IPS DF 4.7 (cell line): Measurements from ENCODE around the gene SRPK2.
"Not testable (repeated sequence)": the region's sequence is repeated elsewhere in the genome, so short reads cannot be mapped to it uniquely, and the experiment has no call there.

ENCODE experiments used
- DNase-seq: peaks from one replicate; pipeline ENCODE4 v3.0.0-alpha.2; 2013; ENCODE audit warnings: low spot score; ENCODE audit errors: extremely low read depth

Gene SRPK2

DNA sequence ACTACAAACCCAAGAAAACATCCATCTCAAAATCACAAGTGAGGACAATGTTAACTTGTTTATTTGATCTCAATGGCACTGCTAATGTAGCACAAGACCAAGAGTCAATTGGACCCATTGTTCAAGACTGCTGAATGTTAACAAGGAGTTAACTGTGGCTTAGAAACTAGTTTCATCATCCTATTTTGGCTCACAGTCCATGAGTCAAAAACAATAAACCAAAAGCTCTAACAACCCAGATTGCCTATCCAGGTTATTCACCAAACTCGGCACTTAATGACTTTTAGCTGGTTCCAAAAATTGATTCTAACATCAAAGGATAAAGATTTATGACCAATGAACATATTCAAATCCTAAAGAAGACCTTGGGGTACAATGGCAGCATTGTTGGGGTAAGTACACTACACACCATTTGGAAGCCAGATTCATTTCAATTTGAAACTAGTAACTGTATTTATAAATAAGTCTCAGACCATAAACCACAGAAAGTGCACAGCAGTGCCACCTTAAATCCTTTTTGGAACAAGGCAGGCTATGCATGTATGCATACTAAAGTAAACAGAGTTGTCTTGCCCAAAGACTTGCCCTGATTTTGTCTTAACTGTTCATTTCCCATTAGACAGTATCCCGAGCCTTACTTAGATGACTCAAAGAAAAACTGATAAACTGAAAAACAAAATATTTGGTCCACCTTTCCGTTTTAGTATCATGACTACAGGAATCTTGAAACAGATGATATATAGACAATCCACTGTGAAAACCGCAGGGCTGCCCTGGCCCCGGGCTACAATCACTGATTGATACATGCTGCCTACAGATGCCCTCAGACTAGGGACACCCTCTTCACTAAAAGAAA, 84.5 kb downstream of the SRPK2 start:
- no peak for DNase-seq

DNA sequence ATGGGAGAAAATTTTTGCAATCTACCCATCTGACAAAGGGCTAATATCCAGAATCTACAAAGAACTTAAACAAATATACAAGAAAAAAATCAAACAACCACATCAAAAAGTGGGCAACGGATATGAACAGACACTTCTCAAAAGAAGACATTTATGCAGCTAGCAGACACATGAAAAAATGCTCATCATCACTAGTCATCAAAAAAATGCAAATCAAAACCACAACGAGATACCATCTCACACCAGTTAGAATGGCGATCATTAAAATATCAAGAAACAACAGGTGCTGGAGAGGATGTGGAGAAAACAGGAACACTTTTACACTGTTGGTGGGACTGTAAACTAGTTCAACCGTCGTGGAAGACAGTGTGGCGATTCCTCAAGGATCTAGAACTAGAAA, 88.1 kb downstream of the SRPK2 start:
- DNase-seq = not testable (repeated sequence)

DNA sequence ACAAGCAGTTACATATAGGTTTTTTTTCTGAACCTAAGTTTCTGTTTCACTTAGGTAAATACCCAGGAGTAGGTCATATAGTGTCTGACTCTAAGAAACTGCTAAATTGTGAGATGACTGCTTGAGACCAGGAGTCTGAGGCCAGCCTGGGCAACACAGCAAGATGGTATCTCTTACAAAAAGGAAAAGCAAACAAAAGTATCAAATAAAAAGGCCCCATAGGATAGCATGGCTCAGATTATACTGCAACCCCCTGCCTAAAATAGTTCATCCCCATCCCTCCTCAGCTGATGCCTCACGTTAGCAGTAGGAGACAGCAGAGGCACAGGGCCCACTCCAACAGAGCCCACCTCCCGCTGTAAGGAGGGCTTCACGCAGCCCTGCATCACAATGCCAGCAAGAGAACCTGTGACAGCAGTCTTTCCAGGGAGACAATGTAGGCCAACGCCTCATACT, 90.3 kb downstream of the SRPK2 start:
- DNase-seq = no peak

DNA sequence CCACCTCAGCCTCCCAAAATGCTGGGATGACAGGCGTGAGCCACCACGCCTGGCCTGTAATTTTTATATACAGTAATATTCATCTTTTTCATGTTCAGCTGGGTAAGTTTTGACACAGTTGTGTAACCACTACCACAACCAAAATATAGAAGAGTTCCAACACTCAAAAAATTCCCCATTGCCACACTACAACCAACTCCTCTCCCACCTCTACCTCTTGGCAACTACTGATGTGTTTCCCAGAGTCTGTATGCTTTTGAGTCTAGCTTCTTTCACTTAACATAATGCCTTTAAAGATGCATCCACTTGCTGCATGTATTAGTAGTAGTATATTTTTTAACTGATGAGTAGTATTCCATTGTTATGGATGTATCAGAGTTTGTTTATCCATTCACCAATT, 90.7 kb downstream of the SRPK2 start:
- DNase-seq = no peak

DNA sequence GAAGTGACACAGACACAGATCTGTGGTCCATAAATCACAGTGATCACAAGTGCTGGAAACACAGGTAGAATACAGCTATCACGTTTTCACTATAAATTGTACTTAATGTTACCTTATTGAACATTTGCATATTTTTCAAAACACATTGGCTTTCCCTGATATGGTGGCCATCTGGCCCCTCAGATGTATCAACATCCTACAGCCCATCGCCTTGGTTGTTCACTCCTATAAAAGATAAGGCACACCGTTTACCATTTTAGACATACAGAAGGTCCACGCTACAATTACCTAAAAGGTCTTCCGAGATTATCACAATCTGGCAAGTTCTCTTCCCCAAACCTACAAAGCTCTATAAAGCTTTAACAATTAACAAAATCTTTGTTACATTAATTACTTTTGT, 91.4 kb downstream of the SRPK2 start:
- no peak for DNase-seq

- no peak for DNase-seq
Measured at GRCh38 chr7:105296491-105296890, 92.2 kb downstream of the SRPK2 start.

GRCh38 chr7:105295596-105296352, 92.9 kb downstream of the SRPK2 start:
- DNase-seq = no peak

GRCh38 chr7:105294482-105294881, 94.2 kb downstream of the SRPK2 start:
- not testable (repeated sequence) for DNase-seq

DNA sequence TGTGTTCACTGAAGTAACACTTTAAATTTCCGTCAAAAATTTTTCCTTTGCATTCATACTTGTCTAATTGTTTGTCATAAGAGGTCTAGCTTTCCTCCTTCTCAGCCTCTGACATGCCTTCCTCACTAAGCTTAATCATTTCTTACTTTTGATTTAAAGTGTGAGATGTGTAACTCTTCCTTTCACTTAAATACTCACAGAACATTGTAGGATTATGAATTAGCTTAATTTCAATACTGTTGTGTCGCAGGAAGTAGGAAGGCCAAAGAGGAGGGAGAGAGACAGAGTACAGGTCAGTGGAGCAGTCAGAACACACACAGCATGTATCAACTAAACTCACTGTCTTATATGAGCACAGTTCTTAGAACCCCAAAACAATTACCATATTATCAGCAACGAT, 99.0 kb downstream of the SRPK2 start:
- no peak for DNase-seq

- no peak for DNase-seq
Measured at GRCh38 chr7:105286441-105286840, 102.3 kb downstream of the SRPK2 start.

DNA sequence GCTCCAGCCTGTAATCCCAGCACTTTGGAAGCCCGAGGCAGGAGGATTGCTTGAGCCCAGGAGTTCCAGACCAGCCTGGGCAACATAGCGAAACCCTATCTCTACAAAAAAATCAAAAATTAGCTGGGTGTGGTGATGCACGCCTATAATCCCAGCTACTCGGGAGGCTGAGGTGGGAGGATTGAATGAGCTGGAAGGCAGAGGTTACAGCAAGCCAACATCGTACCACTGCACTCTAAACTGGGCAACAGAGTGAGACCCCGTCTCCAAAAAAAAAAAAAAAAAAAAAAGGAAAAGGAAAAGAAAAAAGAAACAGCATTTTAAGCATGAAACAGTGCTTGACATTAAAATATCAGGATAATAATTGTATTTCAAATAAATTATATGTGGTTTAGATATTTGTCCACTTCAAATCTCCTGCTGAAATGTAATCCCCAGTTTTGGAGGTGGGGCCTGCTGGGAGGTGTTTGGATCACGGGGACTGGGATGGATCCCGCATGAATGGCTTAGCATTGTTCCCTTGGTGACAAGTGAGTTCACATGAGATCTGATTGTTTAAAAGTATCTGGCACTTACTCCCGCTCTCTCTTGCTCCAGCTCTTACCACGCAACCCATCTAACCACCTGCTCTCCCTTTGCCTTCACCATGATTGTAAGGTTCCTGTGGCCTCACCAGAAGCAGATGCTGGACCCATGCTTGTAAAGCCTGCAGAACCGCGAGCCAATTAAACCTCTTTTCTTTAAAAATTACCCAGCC, 103.4 kb downstream of the SRPK2 start:
- no peak for DNase-seq

GRCh38 chr7:105284014-105284413, 104.7 kb downstream of the SRPK2 start:
- DNase-seq = no peak

DNA sequence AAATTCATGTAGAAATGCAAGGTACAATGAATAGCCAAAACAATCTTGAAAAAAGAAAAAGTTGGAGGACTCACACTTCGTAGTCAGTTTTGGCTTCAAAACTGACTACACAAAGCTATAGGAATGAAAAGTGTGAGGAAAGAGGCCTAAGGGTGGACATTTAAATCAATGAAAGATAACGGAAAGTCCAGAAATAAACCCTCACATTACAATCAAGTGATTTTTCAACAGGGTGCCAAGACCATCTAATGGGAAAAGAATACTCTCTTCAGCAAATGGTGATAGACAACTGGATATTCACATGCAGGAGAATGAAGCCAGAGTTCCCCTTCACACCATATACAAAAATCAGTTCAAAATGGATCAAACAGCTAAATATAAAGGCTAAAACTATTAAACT, 106.8 kb downstream of the SRPK2 start:
- no peak for DNase-seq

DNA sequence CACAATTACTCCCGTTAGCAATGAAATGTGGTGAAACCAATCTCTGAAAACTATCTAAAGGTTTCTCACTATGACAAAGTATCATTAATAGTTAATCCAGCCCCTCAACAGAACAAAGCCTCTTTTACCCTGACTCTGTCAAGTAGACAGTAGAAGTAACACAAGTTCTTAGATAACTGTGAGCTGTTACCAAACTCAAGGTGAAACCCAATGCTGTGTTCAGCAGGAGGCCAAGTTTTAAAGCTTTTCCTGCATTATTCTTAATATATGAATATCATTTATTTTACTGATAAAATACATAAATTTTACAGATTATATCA, 109.1 kb downstream of the SRPK2 start:
- no peak for DNase-seq

DNA sequence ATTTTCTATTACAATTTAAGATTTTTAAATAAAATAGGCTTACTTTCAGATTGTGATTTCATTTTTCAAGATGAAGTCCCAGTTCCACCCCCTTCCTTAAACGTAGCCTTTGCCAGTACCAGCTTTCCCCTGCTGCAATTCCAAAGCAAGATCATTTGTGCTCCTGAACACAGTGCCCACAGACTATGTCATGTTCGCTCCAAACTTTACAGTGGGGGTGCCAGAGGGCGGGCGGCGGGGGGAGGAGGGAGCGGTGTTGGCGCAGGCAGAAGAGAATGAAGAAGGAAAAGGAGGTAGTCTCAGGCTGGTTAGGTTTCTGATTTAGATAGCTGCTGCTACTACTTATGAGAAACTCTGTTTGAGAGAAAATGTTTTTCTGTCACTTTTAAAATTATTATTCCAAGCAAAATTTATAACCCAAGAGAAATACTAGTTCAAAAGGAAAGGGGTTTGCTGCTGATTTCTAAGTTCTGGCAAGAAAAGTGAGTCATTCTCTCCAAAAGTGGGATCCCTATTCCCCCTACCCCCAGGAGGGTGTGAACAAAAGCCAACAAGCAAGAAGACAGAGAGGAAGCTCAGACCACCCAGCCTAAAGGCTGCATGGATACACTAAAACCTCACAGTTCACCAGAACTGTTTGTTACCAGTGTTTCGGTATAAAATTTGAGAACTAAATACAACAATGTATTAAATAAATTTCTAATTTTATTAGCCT, 109.6 kb downstream of the SRPK2 start:
- no peak for DNase-seq

GRCh38 chr7:105278565-105278964, 110.2 kb downstream of the SRPK2 start:
- no peak for DNase-seq

DNA sequence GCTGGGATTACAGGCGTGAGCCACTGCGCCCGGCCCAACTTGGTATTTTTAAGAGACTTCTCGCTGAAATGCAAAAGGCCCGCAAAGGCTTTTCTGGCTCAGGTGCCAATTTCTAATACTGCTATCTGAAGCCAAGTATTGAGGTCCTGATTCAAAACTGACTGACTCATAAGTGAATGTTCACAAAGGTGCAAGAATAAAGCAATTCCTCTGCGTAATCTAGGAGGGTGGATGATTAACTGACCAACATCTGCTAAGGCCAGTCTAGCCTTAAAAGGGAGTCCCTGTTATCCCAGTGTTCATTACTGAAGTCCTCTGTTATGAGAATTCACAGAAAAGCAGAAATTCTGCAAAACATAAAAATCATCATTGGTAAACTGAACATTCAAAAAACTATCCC, 111.4 kb downstream of the SRPK2 start:
- DNase-seq = no peak

DNA sequence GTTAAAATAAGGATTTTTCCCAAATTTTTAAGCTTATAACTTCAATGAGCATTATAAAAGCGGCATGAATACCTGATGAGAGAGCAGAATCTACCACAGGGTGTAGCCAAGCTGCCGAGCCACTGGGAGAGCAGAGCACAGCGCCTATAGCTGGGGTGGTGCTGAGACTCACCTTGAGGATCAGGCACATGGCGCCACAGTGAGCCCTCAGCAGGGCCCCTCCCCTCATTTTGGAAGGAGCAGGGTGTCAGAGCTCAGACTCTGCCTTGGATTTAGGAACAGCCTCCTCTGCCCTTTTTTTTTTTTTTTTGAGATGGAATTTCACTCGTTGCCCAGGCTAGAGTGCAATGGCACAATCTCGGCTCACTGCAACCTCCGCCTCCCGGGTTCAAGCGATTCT, 118.6 kb downstream of the SRPK2 start:
- DNase-seq = no peak

DNA sequence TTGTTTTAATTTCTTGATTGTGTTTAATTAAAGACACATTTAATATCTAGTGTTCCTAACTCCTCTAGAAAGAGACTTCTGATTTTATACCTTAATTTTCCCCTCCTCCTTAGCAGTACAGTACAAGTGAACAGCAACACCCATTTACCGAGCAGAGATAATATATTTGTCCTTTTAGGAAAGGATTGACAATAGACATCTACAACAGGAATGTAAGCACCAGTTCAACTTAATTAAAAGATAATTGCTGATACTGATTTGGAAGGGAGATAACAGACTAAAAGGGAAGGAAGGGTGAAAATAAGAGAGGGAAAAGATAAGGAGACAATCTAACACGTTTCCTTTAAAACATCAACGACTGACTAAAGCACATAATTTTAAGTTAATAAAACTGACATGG, 119.3 kb downstream of the SRPK2 start:
- DNase-seq = no peak

DNA sequence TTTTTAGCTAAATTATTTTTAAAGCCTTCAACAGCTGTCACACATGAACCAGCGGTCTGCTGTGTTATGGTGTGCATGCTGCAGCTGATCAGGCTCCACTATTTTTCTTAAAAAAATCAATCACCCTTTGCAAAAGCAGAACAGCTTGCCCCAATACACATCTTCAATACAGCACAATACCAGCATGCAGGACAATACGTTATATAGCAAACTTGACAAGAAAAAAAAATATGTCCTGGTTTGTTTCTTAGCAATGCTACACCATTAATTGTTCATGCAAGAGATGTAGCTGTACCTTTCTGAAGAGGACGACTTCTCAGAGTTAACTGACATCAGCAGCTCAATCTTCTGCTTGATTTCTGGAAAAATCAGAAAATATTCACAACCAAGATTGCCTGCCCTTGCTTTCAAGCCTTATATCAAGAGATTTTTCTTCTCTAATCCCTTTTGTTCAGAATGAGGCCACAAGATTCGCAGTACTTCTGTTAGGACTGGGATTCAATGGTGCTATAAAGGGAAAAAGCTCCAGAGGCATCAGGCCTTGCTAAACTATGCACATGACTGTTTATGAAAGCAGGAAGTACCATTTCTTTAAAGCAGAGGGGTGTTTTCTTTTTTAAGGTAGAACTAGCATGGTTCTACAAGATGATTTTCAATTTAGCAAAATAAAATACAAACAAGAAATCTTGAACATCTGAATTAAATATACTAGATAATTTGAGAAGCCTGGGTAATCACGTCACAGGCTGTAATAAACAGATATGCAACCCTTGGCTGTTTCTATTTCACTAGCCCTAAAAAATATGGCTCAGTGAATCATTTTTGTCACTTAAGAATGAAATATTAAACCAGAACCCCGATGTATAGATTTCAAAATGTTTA, 120.0 kb downstream of the SRPK2 start:
- DNase-seq = no peak
